H9 (cell line): ENCODE results near the gene TMEM151B. TPM values are rescaled to one million over a fixed set of nuclear protein-coding genes. Genes with fewer than 3 reads are reported as not detected.
"Not testable (repeated sequence)": the region's sequence is repeated elsewhere in the genome, so short reads cannot be mapped to it uniquely, and the experiment has no call there.

Experiments used
- DNase-seq: peaks from one replicate; pipeline ENCODE4 v3.0.0-alpha.2; 2017
- H2AFZ ChIP-seq: one replicate; pipeline ENCODE4 v1.6.1; 2013; ENCODE audit warnings: mild to moderate bottlenecking, low read length, control low read depth, moderate library complexity
- H2AK5ac ChIP-seq: 2 replicates; pipeline ENCODE4 v1.6.1; 2013; ENCODE audit warnings: low read length, control low read depth, mixed read lengths; ENCODE audit not compliant: insufficient read length
- H2BK120ac ChIP-seq: one replicate; pipeline ENCODE4 v1.6.1; 2013; ENCODE audit warnings: low read depth, mild to moderate bottlenecking, low read length, control low read depth, inconsistent platforms; ENCODE audit not compliant: poor library complexity, severe bottlenecking
- H2BK12ac ChIP-seq: 2 replicates; pipeline ENCODE4 v1.6.1; 2013; ENCODE audit warnings: low read length, control low read depth, mixed read lengths, low read depth; ENCODE audit not compliant: insufficient read length
- H2BK15ac ChIP-seq: 2 replicates; pipeline ENCODE4 v1.6.1; 2013; ENCODE audit warnings: low read depth, low read length, control low read depth
- H2BK20ac ChIP-seq: one replicate; pipeline ENCODE4 v1.6.1; 2013; ENCODE audit warnings: low read depth, mild to moderate bottlenecking, low read length, control low read depth, inconsistent platforms; ENCODE audit not compliant: poor library complexity, severe bottlenecking
- H2BK5ac ChIP-seq: 2 replicates; pipeline ENCODE4 v1.6.1; 2013; ENCODE audit warnings: low read length, control low read depth, mixed read lengths; ENCODE audit not compliant: insufficient read length
- H3K14ac ChIP-seq: 2 replicates; pipeline ENCODE4 v1.6.1; 2013; ENCODE audit warnings: low read length, control low read depth; ENCODE audit not compliant: insufficient read depth
- H3K18ac ChIP-seq: 2 replicates; pipeline ENCODE4 v1.6.1; 2013; ENCODE audit warnings: low read depth, mild to moderate bottlenecking, mixed read lengths, low read length, control low read depth; ENCODE audit not compliant: insufficient read length
- H3K23ac ChIP-seq: 2 replicates; pipeline ENCODE4 v1.6.1; 2013; ENCODE audit warnings: low read length, control low read depth, mixed read lengths, low read depth; ENCODE audit not compliant: insufficient read length
- H3K23me2 ChIP-seq: 2 replicates; pipeline ENCODE4 v1.6.1; 2013; ENCODE audit warnings: low read depth, mild to moderate bottlenecking, mixed read lengths, low read length, control low read depth; ENCODE audit not compliant: insufficient read length, poor library complexity, severe bottlenecking
- H3K27ac ChIP-seq: 2 replicates; pipeline ENCODE4 v1.5.1; 2013; ENCODE audit warnings: low read length, control low read depth, mixed read lengths, low read depth; ENCODE audit not compliant: insufficient read length
- H3K27me3 ChIP-seq: 2 replicates; pipeline ENCODE4 v1.6.1; 2013; ENCODE audit warnings: low read length, control low read depth, inconsistent platforms; ENCODE audit not compliant: insufficient read depth
- H3K4ac ChIP-seq: 2 replicates; pipeline ENCODE4 v1.6.1; 2013; ENCODE audit warnings: low read depth, mild to moderate bottlenecking, control low read depth, inconsistent platforms, low read length, moderate library complexity
- H3K4me1 ChIP-seq: 2 replicates; pipeline ENCODE4 v1.6.1; 2013; ENCODE audit warnings: low read length, control low read depth, inconsistent platforms; ENCODE audit not compliant: insufficient read depth
- H3K4me2 ChIP-seq: 2 replicates; pipeline ENCODE4 v1.6.1; 2013; ENCODE audit warnings: low read length, control low read depth, mixed read lengths; ENCODE audit not compliant: insufficient read length, insufficient read depth
- H3K56ac ChIP-seq: 2 replicates; pipeline ENCODE4 v1.6.1; 2013; ENCODE audit warnings: low read depth, mild to moderate bottlenecking, mixed read lengths, low read length, control low read depth; ENCODE audit not compliant: insufficient read length
- H3K79me1 ChIP-seq: 2 replicates; pipeline ENCODE4 v1.6.1; 2013; ENCODE audit warnings: low read depth, mild to moderate bottlenecking, moderate library complexity, low read length, control low read depth, inconsistent platforms; ENCODE audit not compliant: insufficient read depth, poor library complexity, severe bottlenecking
- H3K79me2 ChIP-seq: 2 replicates; pipeline ENCODE4 v1.6.1; 2013; ENCODE audit warnings: low read length, control low read depth, inconsistent platforms; ENCODE audit not compliant: insufficient read depth
- H3K9ac ChIP-seq: 2 replicates; pipeline ENCODE4 v1.6.1; 2013; ENCODE audit warnings: low read length, control low read depth, mixed read lengths; ENCODE audit not compliant: insufficient read length; ENCODE audit errors: extremely low read depth
- H3K9me3 ChIP-seq: one replicate; pipeline ENCODE4 v1.6.1; 2013; ENCODE audit warnings: low read depth, low read length, inconsistent platforms; ENCODE audit not compliant: control insufficient read depth
- H3T11ph ChIP-seq: one replicate; pipeline ENCODE4 v1.6.1; 2013; ENCODE audit warnings: mild to moderate bottlenecking, low read length, control low read depth, inconsistent platforms
- H4K20me1 ChIP-seq: one replicate; pipeline ENCODE4 v1.6.1; 2013; ENCODE audit not compliant: control insufficient read depth, insufficient read length, insufficient read depth
- H4K5ac ChIP-seq: 2 replicates; pipeline ENCODE4 v1.6.1; 2013; ENCODE audit warnings: low read depth, mild to moderate bottlenecking, mixed read lengths, low read length, control low read depth; ENCODE audit not compliant: insufficient read length
- H4K8ac ChIP-seq: replicated peaks from 2 replicates; pipeline ENCODE4 v1.6.1; 2013; ENCODE audit warnings: low read length, control low read depth, mixed read lengths, low read depth; ENCODE audit not compliant: insufficient read length
- H4K91ac ChIP-seq: 2 replicates; pipeline ENCODE4 v1.6.1; 2013; ENCODE audit warnings: low read depth, mild to moderate bottlenecking, moderate library complexity, mixed read lengths, low read length, control low read depth; ENCODE audit not compliant: insufficient read length
- H3K27ac Mint-ChIP-seq, 3 experiments: 2 replicates in 2 of 3; 3 replicates in 1 of 3; pipeline ENCODE4 v1.8.0; 2020 to 2021; ENCODE audit warnings: mixed read lengths in 3 of 3, mild to moderate bottlenecking in 1 of 3, moderate library complexity in 1 of 3
- H3K27me3 Mint-ChIP-seq: 2 replicates; pipeline ENCODE4 v1.8.0; 2021; ENCODE audit warnings: low read depth, mild to moderate bottlenecking, moderate library complexity, mixed read lengths
- H3K36me3 Mint-ChIP-seq, 3 experiments: 2 replicates in 2 of 3; 3 replicates in 1 of 3; pipeline ENCODE4 v1.8.0; 2020 to 2021; ENCODE audit warnings: low read depth in 3 of 3, mixed read lengths in 3 of 3; ENCODE audit not compliant: insufficient read depth in 1 of 3
- H3K4me1 Mint-ChIP-seq, 2 experiments: 2 replicates each; pipeline ENCODE4 v1.8.0; 2020; ENCODE audit warnings: mixed read lengths in 2 of 2
- H3K4me3 Mint-ChIP-seq, 2 experiments: 2 replicates in 1 of 2; 3 replicates in 1 of 2; pipeline ENCODE4 v1.8.0; 2020 to 2021; ENCODE audit warnings: mild to moderate bottlenecking in 2 of 2, mixed read lengths in 2 of 2, moderate library complexity in 1 of 2
- H3K9me3 Mint-ChIP-seq, 2 experiments: 2 replicates in 1 of 2; 3 replicates in 1 of 2; pipeline ENCODE4 v1.8.0; 2020; ENCODE audit warnings: mild to moderate bottlenecking in 2 of 2, mixed read lengths in 2 of 2, moderate library complexity in 1 of 2
- CTCF ChIP-seq: fragments of 200-600 bp; sonication (generic); conservative IDR thresholded peaks from 3 replicates; pipeline ENCODE4 v1.8.0; 2021; ENCODE audit warnings: antibody characterized with exemption, mild to moderate bottlenecking
- WGBS: extraction: QIAGEN DNeasy Blood & Tissue Kit; methylation state at CpG from one replicate; pipeline ENCODE4 v1.1.7; 2013; ENCODE audit warnings: missing lambda C conversion rate, low lambda C conversion rate, mixed read lengths; ENCODE audit not compliant: insufficient read length; ENCODE audit errors: extremely low coverage; 5-methylcytosine and 5-hydroxymethylcytosine counted together
- total RNA-seq: library from RNA; stranded (reverse); gene quantifications from 2 replicates; pipeline ENCODE4 v1.2.1, GENCODE V29; 2021

The TMEM151B gene
- total RNA-seq, 1 experiment from 2014 or later, result 2.4 TPM

GRCh38 chr6:44316481-44316880, 46.2 kb downstream of the TMEM151B start:
- no peak overlapping the region for H3K9ac ChIP-seq
- Mint-ChIP-seq H3K36me3 (peaks cover 5 to 8% (median 8%) of the 10 kb centered on the region in 3 experiments; a peak in 6 of 7 replicates), H3K9me3 (no peaks in the 10 kb centered on the region), H3K4me1 (peaks cover 17 to 25% of the 10 kb centered on the region in 2 experiments), H3K4me3 (no peak overlapping the region), H3K27me3 (peaks cover 11% of the 10 kb centered on the region), H3K27ac (no peak overlapping the region)
- no peaks in the 10 kb centered on the region for H4K20me1 ChIP-seq
- no peak overlapping the region for H3K56ac ChIP-seq
- H4K5ac ChIP-seq, result no peak overlapping the region
- H3K4me2 ChIP-seq, result no peak overlapping the region
- H2BK120ac ChIP-seq, result no peak overlapping the region
- no peak overlapping the region for H2BK5ac ChIP-seq
- peaks cover 6% of the 10 kb centered on the region; the same call in 1 of the 2 replicates for H3K79me2 ChIP-seq
- no peak overlapping the region for H2BK15ac ChIP-seq
- H3K23ac ChIP-seq, result no peak overlapping the region
- WGBS, result no CpG with 5 or more reads among the region's 12 CpGs
- no peak overlapping the region for H3K27ac ChIP-seq
- H4K8ac ChIP-seq, result no peak overlapping the region
- H2BK12ac ChIP-seq, result no peak overlapping the region
- H3K23me2 ChIP-seq, result peaks cover 4% of the 10 kb centered on the region
- no peaks in the 10 kb centered on the region for H3K27me3 ChIP-seq
- peaks cover 5% of the 10 kb centered on the region for H3K79me1 ChIP-seq
- H3T11ph ChIP-seq, result no peak overlapping the region
- H3K9me3 ChIP-seq, result no peaks in the 10 kb centered on the region
- H3K18ac ChIP-seq, result no peak overlapping the region
- no peak for TF ChIP-seq CTCF
- H3K14ac ChIP-seq, result no peak overlapping the region
- DNase-seq, result no peak
- H3K4me1 ChIP-seq, result no peaks in the 10 kb centered on the region
- H3K4ac ChIP-seq, result no peak overlapping the region
- H2BK20ac ChIP-seq, result no peak overlapping the region
- no peak overlapping the region for H4K91ac ChIP-seq
- no peak overlapping the region for H2AK5ac ChIP-seq
- no peak overlapping the region for H2AFZ ChIP-seq

- not testable (repeated sequence) for H2BK20ac ChIP-seq, H3K27ac ChIP-seq, H4K20me1 ChIP-seq, H2BK120ac ChIP-seq, H4K8ac ChIP-seq, H3K79me2 ChIP-seq, H3K23me2 ChIP-seq, H4K91ac ChIP-seq, H2BK5ac ChIP-seq, H3K36me3 Mint-ChIP-seq, H4K5ac ChIP-seq, H3K4me1 ChIP-seq, H3K27me3 ChIP-seq, H3K9me3 Mint-ChIP-seq, H3K23ac ChIP-seq, H3K4me3 Mint-ChIP-seq, H3K4me2 ChIP-seq, H3K18ac ChIP-seq, H3T11ph ChIP-seq, H3K4ac ChIP-seq, H2BK15ac ChIP-seq, H3K9me3 ChIP-seq, H3K9ac ChIP-seq, DNase-seq, H2BK12ac ChIP-seq, H2AFZ ChIP-seq, H2AK5ac ChIP-seq, H3K79me1 ChIP-seq, H3K56ac ChIP-seq, H3K14ac ChIP-seq
- no CpG with 5 or more reads among the region's 9 CpGs for WGBS
- peaks cover 12% of the 10 kb centered on the region for H3K27me3 Mint-ChIP-seq
- H3K4me1 Mint-ChIP-seq, result peaks cover 11 to 18% of the 10 kb centered on the region in 2 experiments
- peak overlapping the region in 1 of 3 experiments; percentile 56; a peak in 1 of 7 replicates for H3K27ac Mint-ChIP-seq
Observed at GRCh38 chr6:44317136-44317631, 46.9 kb downstream of the TMEM151B start.
